Tibial nerve (tissue), 4 donors: ENCODE measurements around the gene UBE2G1. TPM values are rescaled to one million over a fixed set of nuclear protein-coding genes. Genes with fewer than 3 reads are reported as not detected.
"Not testable (repeated sequence)": the region's sequence is repeated elsewhere in the genome, so short reads cannot be mapped to it uniquely, and the experiment has no call there.

ENCODE experiments used
- DNase-seq, 2 donors: peaks; one replicate each; pipeline ENCODE4 v3.0.0-alpha.2; 2019; ENCODE audit warnings: low spot score in 2 of 2
- H3K27ac ChIP-seq, 4 donors: fragments of 200-600 bp; sonication (generic) in 3 of 4; one replicate each; pipeline ENCODE4 v1.5.1; 2017 to 2019; ENCODE audit warnings: mild to moderate bottlenecking in 1 of 4
- H3K27me3 ChIP-seq, 2 donors: fragments of 200-600 bp; sonication (generic) in 1 of 2; one replicate each; pipeline versions ENCODE4 v1.5.1 to v1.6.0; 2017 to 2019
- H3K36me3 ChIP-seq, 3 donors: fragments of 200-600 bp; sonication (generic); one replicate each; pipeline ENCODE4 v1.5.1; 2018 to 2019
- H3K4me1 ChIP-seq, 4 donors: fragments of 200-600 bp; sonication (generic) in 3 of 4; one replicate each; pipeline ENCODE4 v1.5.1; 2017 to 2019
- H3K4me3 ChIP-seq, 4 donors: fragments of 200-600 bp; sonication (generic) in 3 of 4; one replicate each; pipeline ENCODE4 v1.5.1; 2017 to 2019; ENCODE audit warnings: mild to moderate bottlenecking in 1 of 4, moderate library complexity in 1 of 4
- H3K9me3 ChIP-seq, 4 donors: fragments of 200-600 bp; sonication (generic) in 3 of 4; one replicate each; pipeline ENCODE4 v1.5.1; 2017 to 2019
- CTCF ChIP-seq, 5 experiments: fragments of 200-600 bp in 3 of 5; fragments of 450-650 bp in 2 of 5; sonication (generic) in 3 of 5; IDR thresholded peaks; one replicate each; pipeline ENCODE4 v1.5.1; 2016 to 2019; ENCODE audit warnings: antibody characterized with exemption in 5 of 5, mild to moderate bottlenecking in 3 of 5, moderate library complexity in 2 of 5
- EP300 ChIP-seq, 2 donors: sonication (generic); formaldehyde crosslinking; IDR thresholded peaks; one replicate each; pipeline ENCODE4 v1.6.1; 2017; ENCODE audit warnings: antibody characterized with exemption in 2 of 2, mild to moderate bottlenecking in 1 of 2
- POLR2A ChIP-seq, 2 donors: fragments of 450-650 bp; IDR thresholded peaks; one replicate each; pipeline ENCODE4 v1.6.1; 2017; ENCODE audit warnings: antibody characterized with exemption in 2 of 2, mild to moderate bottlenecking in 2 of 2, moderate library complexity in 2 of 2
- WGBS, 2 donors: methylation state at CpG; one replicate each; pipeline ENCODE4 v1.1.5; 2018; 5-methylcytosine and 5-hydroxymethylcytosine counted together
- total RNA-seq, 4 donors: library from RNA; depleted of rRNA; stranded (reverse); fragments of >200 nt; gene quantifications; one replicate each; pipeline ENCODE4 v1.1.0, GENCODE V29; 2016

Gene UBE2G1
- total RNA-seq, 4 donors from 2014 or later, result 30.4 to 50.7 (median 38.3) TPM

GRCh38 chr17:4357030-4357628 lies 9.3 kb downstream of the UBE2G1 start:
- Histone ChIP-seq H3K36me3 (no peaks in the 10 kb centered on the region), H3K27me3 (no peaks in the 10 kb centered on the region), H3K4me1 (peaks cover 0 to 55% (median 8%) of the 10 kb centered on the region in 4 donors), H3K4me3 (no peak overlapping the region), H3K9me3 (no peaks in the 10 kb centered on the region), H3K27ac (no peak overlapping the region)
- no peak for DNase-seq
- TF ChIP-seq POLR2A (IDR thresholded peaks at IDR 0.05), result no peak
- TF ChIP-seq CTCF (IDR thresholded peaks at IDR 0.05), result no peak
- TF ChIP-seq EP300 (IDR thresholded peaks at IDR 0.05), result no peak
- WGBS, 2 donors, result 57 to 58% methylated on average over 3 of the region's 3 CpGs

GRCh38 chr17:4354862-4355514 lies 11.5 kb downstream of the UBE2G1 start:
- TF ChIP-seq POLR2A (IDR thresholded peaks at IDR 0.05), result no peak
- TF ChIP-seq CTCF (IDR thresholded peaks at IDR 0.05), result no peak
- TF ChIP-seq EP300 (IDR thresholded peaks at IDR 0.05), result no peak
- Histone ChIP-seq H3K36me3 (no peaks in the 10 kb centered on the region), H3K27me3 (no peaks in the 10 kb centered on the region), H3K27ac (no peak overlapping the region), H3K9me3 (no peaks in the 10 kb centered on the region), H3K4me1 (peaks cover 0 to 68% (median 13%) of the 10 kb centered on the region in 4 donors), H3K4me3 (no peak overlapping the region)
- DNase-seq, result no peak
- 85 to 89% methylated on average over 9 to 11 of the region's 11 CpGs for WGBS, 2 donors

- 51 to 55% methylated on average over 2 of the region's 2 CpGs for WGBS, 2 donors
- H3K4me1 ChIP-seq, result peaks cover 0 to 63% (median 13%) of the 10 kb centered on the region in 4 donors
Observed at GRCh38 chr17:4354206-4354605, 12.3 kb downstream of the UBE2G1 start.

GRCh38 chr17:4350214-4350613 lies 16.3 kb downstream of the UBE2G1 start:
- WGBS, 2 donors, result 90 to 94% methylated on average over 2 of the region's 2 CpGs
- H3K27me3 ChIP-seq, H3K9me3 ChIP-seq, H3K36me3 ChIP-seq, H3K4me3 ChIP-seq, DNase-seq, H3K27ac ChIP-seq: not testable (repeated sequence)
- H3K4me1 ChIP-seq, result peaks cover 0 to 51% (median 12%) of the 10 kb centered on the region in 4 donors

More at GRCh38 chr17:4354206-4354605, 12.3 kb downstream of the UBE2G1 start:
- H3K27me3 ChIP-seq, result no peaks in the 10 kb centered on the region
- no peak for DNase-seq
- no peaks in the 10 kb centered on the region for H3K36me3 ChIP-seq
- no peak for TF ChIP-seq CTCF (IDR thresholded peaks at IDR 0.05)
- TF ChIP-seq EP300 (IDR thresholded peaks at IDR 0.05), result no peak
- TF ChIP-seq POLR2A (IDR thresholded peaks at IDR 0.05), result no peak
- no peak overlapping the region for H3K4me3 ChIP-seq
- no peak overlapping the region for H3K27ac ChIP-seq
- no peaks in the 10 kb centered on the region for H3K9me3 ChIP-seq

- DNase-seq, result no peak
- no peaks in the 10 kb centered on the region for H3K27me3 ChIP-seq
- TF ChIP-seq POLR2A (IDR thresholded peaks at IDR 0.05) (no peak), CTCF (IDR thresholded peaks at IDR 0.05) (no peak)
- no peaks in the 10 kb centered on the region for H3K36me3 ChIP-seq
- no peak overlapping the region for H3K27ac ChIP-seq
- no peaks in the 10 kb centered on the region for H3K9me3 ChIP-seq
- 82 to 88% methylated on average over 2 of the region's 2 CpGs for WGBS, 2 donors
- no peak overlapping the region for H3K4me3 ChIP-seq
- H3K4me1 ChIP-seq, result peaks cover 0 to 43% (median 3%) of the 10 kb centered on the region in 4 donors
Observed at GRCh38 chr17:4345581-4346252, 20.8 kb downstream of the UBE2G1 start.
